RWPE2 (cell line): ENCODE results near the gene STAG3.
"Not testable (repeated sequence)": the region's sequence is repeated elsewhere in the genome, so short reads cannot be mapped to it uniquely, and the experiment has no call there.

Experiments used
- ATAC-seq: fragments of 200-7000 bp; cut with Tn5 transposase; 3 replicates; pipeline ENCODE4 v1.9.1; 2021; ENCODE audit warnings: low read depth
- DNase-seq: peaks from one replicate; pipeline ENCODE4 v3.0.0-alpha.2; 2020; ENCODE audit warnings: low spot score
- H3K27ac ChIP-seq: fragments of 450-650 bp; 2 replicates; pipeline ENCODE4 v1.5.1; 2017; ENCODE audit warnings: mild to moderate bottlenecking; ENCODE audit not compliant: poor library complexity, severe bottlenecking
- H3K27me3 ChIP-seq: fragments of 250-450 bp; sonication (Bioruptor Pico); 2 replicates; pipeline ENCODE4 v1.5.1; 2021; ENCODE audit warnings: mild to moderate bottlenecking, moderate library complexity; ENCODE audit not compliant: insufficient read depth, poor library complexity, severe bottlenecking
- H3K36me3 ChIP-seq: fragments of 250-450 bp; sonication (Bioruptor Pico); 2 replicates; pipeline ENCODE4 v1.5.1; 2020; ENCODE audit warnings: low read depth, mild to moderate bottlenecking, moderate library complexity
- H3K4me1 ChIP-seq: fragments of 250-450 bp; sonication (Bioruptor Pico); 2 replicates; pipeline ENCODE4 v1.5.1; 2021; ENCODE audit warnings: mild to moderate bottlenecking, moderate library complexity; ENCODE audit not compliant: insufficient read depth, poor library complexity, severe bottlenecking
- H3K4me3 ChIP-seq: fragments of 250-450 bp; sonication (Bioruptor Pico); 2 replicates; pipeline ENCODE4 v1.5.1; 2021; ENCODE audit warnings: mild to moderate bottlenecking, moderate library complexity; ENCODE audit not compliant: severe bottlenecking
- H3K9me3 ChIP-seq: fragments of 250-450 bp; sonication (Bioruptor Pico); 2 replicates; pipeline ENCODE4 v1.5.1; 2021; ENCODE audit warnings: mild to moderate bottlenecking, moderate library complexity; ENCODE audit not compliant: severe bottlenecking
- TF ChIP-seq, protein P1 (sequence below): fragments of 450-650 bp; IDR thresholded peaks from one replicate; pipeline ENCODE4 v1.5.1; 2017; ENCODE audit warnings: mild to moderate bottlenecking, moderate library complexity; ENCODE audit not compliant: poor library complexity, severe bottlenecking

Gene STAG3

DNA sequence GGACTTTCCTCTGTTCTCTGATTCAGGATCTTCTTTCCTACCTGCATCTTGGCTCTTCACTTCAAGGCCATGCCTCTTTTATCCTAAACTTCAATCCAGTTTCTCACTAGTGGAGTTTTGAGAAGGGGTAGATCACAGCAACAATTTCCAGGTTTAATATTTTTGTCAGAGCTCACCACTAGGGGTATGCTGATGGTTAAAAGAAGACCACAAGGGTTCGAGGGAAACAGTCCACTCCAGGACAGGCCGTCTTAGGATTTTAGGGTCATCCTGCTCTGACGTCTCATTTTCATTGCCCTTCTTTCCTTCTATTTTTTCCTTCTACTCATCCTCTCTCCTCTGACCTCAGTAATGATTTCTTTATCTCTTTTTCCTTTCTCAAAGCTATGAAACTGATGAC, 11.3 kb downstream of the STAG3 start:
- Histone ChIP-seq H3K36me3 (no peaks in the 10 kb centered on the region), H3K4me3 (no peak overlapping the region), H3K9me3 (no peaks in the 10 kb centered on the region), H3K27ac (no peak overlapping the region), H3K27me3 (no peaks in the 10 kb centered on the region), H3K4me1 (no peaks in the 10 kb centered on the region)
- DNase-seq (no peak), ATAC-seq (no peak)
- TF ChIP-seq, protein P1, sequence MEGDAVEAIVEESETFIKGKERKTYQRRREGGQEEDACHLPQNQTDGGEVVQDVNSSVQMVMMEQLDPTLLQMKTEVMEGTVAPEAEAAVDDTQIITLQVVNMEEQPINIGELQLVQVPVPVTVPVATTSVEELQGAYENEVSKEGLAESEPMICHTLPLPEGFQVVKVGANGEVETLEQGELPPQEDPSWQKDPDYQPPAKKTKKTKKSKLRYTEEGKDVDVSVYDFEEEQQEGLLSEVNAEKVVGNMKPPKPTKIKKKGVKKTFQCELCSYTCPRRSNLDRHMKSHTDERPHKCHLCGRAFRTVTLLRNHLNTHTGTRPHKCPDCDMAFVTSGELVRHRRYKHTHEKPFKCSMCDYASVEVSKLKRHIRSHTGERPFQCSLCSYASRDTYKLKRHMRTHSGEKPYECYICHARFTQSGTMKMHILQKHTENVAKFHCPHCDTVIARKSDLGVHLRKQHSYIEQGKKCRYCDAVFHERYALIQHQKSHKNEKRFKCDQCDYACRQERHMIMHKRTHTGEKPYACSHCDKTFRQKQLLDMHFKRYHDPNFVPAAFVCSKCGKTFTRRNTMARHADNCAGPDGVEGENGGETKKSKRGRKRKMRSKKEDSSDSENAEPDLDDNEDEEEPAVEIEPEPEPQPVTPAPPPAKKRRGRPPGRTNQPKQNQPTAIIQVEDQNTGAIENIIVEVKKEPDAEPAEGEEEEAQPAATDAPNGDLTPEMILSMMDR: no peak

DNA sequence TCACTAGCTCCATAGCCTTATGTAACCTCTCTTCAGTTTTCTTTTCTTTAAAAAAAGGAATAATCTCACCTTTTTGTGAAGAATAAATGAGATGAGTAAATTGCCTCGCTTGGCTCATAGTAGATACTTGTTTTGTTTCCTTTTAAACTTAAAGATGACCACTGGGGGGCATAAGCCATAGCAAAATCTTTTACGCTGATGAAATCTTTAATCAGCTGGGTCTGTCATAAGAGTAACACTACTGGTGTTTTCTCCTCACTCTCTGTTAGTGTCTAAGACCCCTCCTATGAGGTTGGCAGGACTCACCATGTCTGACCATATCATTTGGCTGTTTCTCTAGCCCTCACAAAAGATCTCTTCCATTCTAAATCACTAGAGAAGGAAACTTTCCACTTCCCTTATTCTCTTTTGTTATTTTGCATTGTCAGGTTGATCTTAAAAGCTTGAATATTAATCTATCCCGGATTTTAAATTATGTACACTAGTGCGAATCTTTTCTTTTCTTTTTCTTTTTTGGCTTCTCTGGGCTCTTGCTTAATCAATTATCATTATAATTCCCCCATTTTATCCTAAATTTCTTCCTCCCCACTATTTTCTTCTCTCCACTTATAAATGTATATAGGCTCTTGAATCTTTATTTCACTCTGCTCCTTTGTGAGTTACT, 12.5 kb downstream of the STAG3 start:
- H3K9me3 ChIP-seq: no peaks in the 10 kb centered on the region
- peak; percentile 64; the same call in 2 of the 3 replicates for ATAC-seq
- no peak overlapping the region for H3K4me3 ChIP-seq
- no peaks in the 10 kb centered on the region for H3K36me3 ChIP-seq
- H3K4me1 ChIP-seq: no peaks in the 10 kb centered on the region
- H3K27ac ChIP-seq: no peak overlapping the region
- DNase-seq: no peak
- TF ChIP-seq, protein P1: peak; percentile 63
- H3K27me3 ChIP-seq: no peaks in the 10 kb centered on the region

DNA sequence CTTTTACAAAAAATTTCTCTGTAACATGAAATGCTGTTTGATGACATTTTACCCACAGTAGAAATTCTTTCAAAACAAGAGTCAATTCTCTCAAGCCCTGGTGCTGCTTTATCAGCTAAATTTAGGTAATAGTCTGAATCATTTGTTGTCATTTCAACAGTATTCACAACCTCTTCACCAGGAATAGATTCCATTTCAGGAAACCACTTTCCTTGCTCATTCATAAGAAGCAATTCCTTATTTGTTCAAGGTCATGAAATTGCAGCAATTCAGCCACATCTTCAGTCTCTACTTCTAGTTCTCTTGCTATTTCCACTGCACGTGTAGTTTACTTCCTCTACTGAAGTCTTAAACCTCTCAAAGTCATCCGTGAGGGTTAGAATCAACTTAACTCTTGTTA, 14.1 kb downstream of the STAG3 start:
- no peak overlapping the region for H3K4me3 ChIP-seq
- H3K27me3 ChIP-seq: no peaks in the 10 kb centered on the region
- no peaks in the 10 kb centered on the region for H3K4me1 ChIP-seq
- ATAC-seq (no peak), DNase-seq (no peak)
- H3K9me3 ChIP-seq: no peaks in the 10 kb centered on the region
- TF ChIP-seq, protein P1: no peak
- no peak overlapping the region for H3K27ac ChIP-seq
- no peaks in the 10 kb centered on the region for H3K36me3 ChIP-seq

DNA sequence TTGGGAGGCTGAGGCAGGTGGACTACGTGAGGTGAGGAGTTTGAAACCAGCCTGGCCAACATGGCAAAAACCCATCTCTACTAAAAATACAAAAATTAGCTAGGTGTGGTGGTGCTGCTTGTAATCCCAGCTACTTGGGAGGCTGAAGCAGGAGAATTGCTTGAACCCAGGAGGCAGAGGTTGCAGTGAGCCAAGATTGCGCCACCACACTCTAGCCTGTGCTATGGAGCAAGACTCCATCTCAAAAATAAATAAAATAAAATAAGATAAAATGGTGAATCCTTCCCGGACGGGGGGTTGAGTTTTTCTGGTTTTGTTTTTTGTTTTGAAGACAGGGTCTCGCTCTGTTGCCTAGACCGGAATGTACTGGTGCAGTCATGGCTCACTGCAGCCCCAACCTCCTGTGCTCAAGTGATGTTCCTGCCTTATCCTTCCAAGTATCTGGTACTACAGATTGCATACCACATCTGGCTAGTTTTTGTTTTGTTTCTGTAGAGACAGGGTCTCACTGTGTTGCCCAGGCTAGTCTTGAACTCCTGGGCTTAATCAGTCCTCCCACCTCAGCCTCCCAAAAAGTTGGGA, 14.7 kb downstream of the STAG3 start:
- not testable (repeated sequence) for DNase-seq, ATAC-seq, H3K4me3 ChIP-seq, H3K36me3 ChIP-seq, H3K9me3 ChIP-seq, H3K4me1 ChIP-seq, H3K27ac ChIP-seq, H3K27me3 ChIP-seq

DNA sequence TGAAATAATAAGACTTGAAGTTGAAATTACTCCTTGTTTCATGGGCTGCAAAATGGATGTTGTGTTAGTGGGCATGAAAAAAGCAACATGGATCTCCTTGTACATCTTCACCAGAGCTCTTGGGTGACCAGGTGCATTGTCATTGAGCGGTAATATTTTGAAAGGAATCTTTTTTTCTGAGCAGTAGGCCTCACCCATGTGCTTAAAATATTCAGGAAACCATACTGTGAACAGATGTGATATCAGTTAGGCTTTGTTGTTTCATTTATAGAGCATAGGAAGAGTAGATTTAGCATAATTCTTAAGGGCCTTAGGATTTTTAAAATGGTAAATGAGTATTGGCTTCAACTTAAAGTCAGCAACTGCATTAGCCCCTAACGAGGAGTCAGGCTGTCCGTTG, 15.3 kb downstream of the STAG3 start:
- Histone ChIP-seq H3K27me3 (no peaks in the 10 kb centered on the region), H3K36me3 (no peaks in the 10 kb centered on the region), H3K4me1 (no peaks in the 10 kb centered on the region), H3K4me3 (no peak overlapping the region), H3K9me3 (no peaks in the 10 kb centered on the region), H3K27ac (no peak overlapping the region)
- ATAC-seq (no peak), DNase-seq (no peak)
- TF ChIP-seq, protein P1: no peak
